HCT116 (cell line): Measurements from ENCODE around the gene CTBP2. TPM values are rescaled to one million over a fixed set of nuclear protein-coding genes. Genes with fewer than 3 reads are reported as not detected.

Experiments used
- ATAC-seq: fragments of 200-7000 bp; cut with Tn5 transposase; 2 replicates; pipeline ENCODE4 v1.9.1; 2020; ENCODE audit warnings: mild to moderate bottlenecking, moderate library complexity
- BruUV-seq: library from RNA; stranded (reverse); fragments of 400-500 nt; replicated peaks from 2 replicates; lab custom pipeline; 2021; lab: Mats Ljungman, UMichigan
- CTCF ChIA-PET: fragments of 300-600 bp; sonication (Branson Sonifier 250); formaldehyde crosslinking; loops from one replicate; lab custom pipeline; 2021; ENCODE audit warnings: antibody characterized with exemption; lab: Charles Lee
- POLR2A ChIA-PET: fragments of 300-600, 350-600 bp; sonication (Branson Sonifier 250); formaldehyde crosslinking; loops from one replicate; lab custom pipeline; 2021; ENCODE audit warnings: antibody characterized with exemption; lab: Charles Lee
- RAD21 ChIA-PET, 2 experiments: fragments of 300-600 bp; sonication (Branson Sonifier 250); formaldehyde crosslinking; loops; one replicate each; lab custom pipeline; 2023; ENCODE audit warnings: low total read pairs in 2 of 2; ENCODE audit not compliant: uncharacterized antibody in 2 of 2, unreplicated experiment in 2 of 2, low non-redundant PET in 1 of 2; lab: Charles Lee
- DNase-seq: peaks from one replicate; pipeline ENCODE4 v3.0.0-alpha.2; 2010; ENCODE audit warnings: low read depth, low spot score
- H2AFZ ChIP-seq: fragments of 200-600 bp; shearing (Covaris generic), sonication (generic); 2 replicates; pipeline ENCODE4 v1.6.1; 2017; ENCODE audit warnings: low read depth, mixed run types, mixed read lengths, antibody characterized with exemption, low read length; ENCODE audit not compliant: poor library complexity, severe bottlenecking
- H3K27ac ChIP-seq: 2 replicates; pipeline ENCODE4 v1.5.1; 2012; ENCODE audit warnings: low read depth, low read length
- H3K27me3 ChIP-seq: fragments of 200-600 bp; sonication (generic); 2 replicates; pipeline ENCODE4 v1.6.1; 2016; ENCODE audit warnings: mixed run types, low read length, mixed read lengths; ENCODE audit not compliant: insufficient read depth
- H3K36me3 ChIP-seq, 2 experiments: fragments of 200-500 bp in 1 of 2; fragments of 200-600 bp in 1 of 2; sonication (Bioruptor generic) in 1 of 2; sonication (generic) in 1 of 2; 2 replicates each; pipeline versions ENCODE4 v1.5.1 to v1.6.1; 2014 to 2016; ENCODE audit warnings: low read length in 2 of 2, inconsistent platforms in 1 of 2, mixed read lengths in 1 of 2, mixed run types in 1 of 2; ENCODE audit not compliant: insufficient read depth in 2 of 2, control insufficient read depth in 1 of 2
- H3K4me1 ChIP-seq, 2 experiments: fragments of 200-600 bp in 1 of 2; sonication (generic) in 1 of 2; 2 replicates each; pipeline versions ENCODE4 v1.5.1 to v1.6.1; 2012 to 2017; ENCODE audit warnings: low read length in 2 of 2, inconsistent platforms in 1 of 2, mild to moderate bottlenecking in 1 of 2, mixed read lengths in 1 of 2, mixed run types in 1 of 2, moderate library complexity in 1 of 2; ENCODE audit not compliant: insufficient read depth in 2 of 2, control insufficient read depth in 1 of 2
- H3K4me2 ChIP-seq: fragments of 200-600 bp; sonication (generic); 2 replicates; pipeline ENCODE4 v1.6.1; 2017; ENCODE audit warnings: mixed run types, low read length, mixed read lengths
- H3K4me3 ChIP-seq, 2 experiments: fragments of 200-600 bp in 1 of 2; sonication (generic) in 1 of 2; replicated peaks in 1 of 2; 2 replicates each; pipeline ENCODE4 v1.5.1; 2011 to 2016; ENCODE audit warnings: low read length in 2 of 2, control low read depth in 1 of 2, low read depth in 1 of 2, mild to moderate bottlenecking in 1 of 2, mixed read lengths in 1 of 2, mixed run types in 1 of 2
- H3K79me2 ChIP-seq: fragments of 200-600 bp; sonication (generic); 2 replicates; pipeline ENCODE4 v1.6.1; 2017; ENCODE audit warnings: mild to moderate bottlenecking, mixed run types, low read length, moderate library complexity, mixed read lengths; ENCODE audit not compliant: insufficient read depth
- H3K9ac ChIP-seq: fragments of 200-600 bp; sonication (generic); 2 replicates; pipeline ENCODE4 v1.6.1; 2016; ENCODE audit warnings: low read length, mixed read lengths
- H3K9me2 ChIP-seq: fragments of 200-600 bp; sonication (generic), shearing (Covaris generic); 2 replicates; pipeline ENCODE4 v1.6.1; 2017; ENCODE audit warnings: mixed run types, mild to moderate bottlenecking, moderate library complexity; ENCODE audit not compliant: insufficient read depth
- H3K9me3 ChIP-seq, 2 experiments: fragments of 200-500 bp in 1 of 2; fragments of 200-600 bp in 1 of 2; sonication (Bioruptor generic) in 1 of 2; sonication (generic) in 1 of 2; 2 replicates each; pipeline ENCODE4 v1.6.1; 2014 to 2017; ENCODE audit warnings: low read length in 2 of 2, mixed read lengths in 2 of 2, inconsistent platforms in 1 of 2, low read depth in 1 of 2, mild to moderate bottlenecking in 1 of 2, mixed run types in 1 of 2, moderate library complexity in 1 of 2; ENCODE audit not compliant: control insufficient read depth in 1 of 2, insufficient read depth in 1 of 2
- H4K20me1 ChIP-seq: fragments of 200-600 bp; sonication (generic), shearing (Covaris generic); 2 replicates; pipeline ENCODE4 v1.6.1; 2017; ENCODE audit warnings: mixed run types, mild to moderate bottlenecking, moderate library complexity; ENCODE audit not compliant: insufficient read depth
- ATF3 ChIP-seq: IDR thresholded peaks from 2 replicates; pipeline ENCODE4 v1.6.1; 2012
- CBX3 ChIP-seq: IDR thresholded peaks from 2 replicates; pipeline ENCODE4 v1.6.1; 2012; ENCODE audit warnings: low read depth
- CEBPB ChIP-seq: IDR thresholded peaks from 2 replicates; pipeline ENCODE4 v1.6.1; 2012; ENCODE audit warnings: low read depth
- EGR1 ChIP-seq: IDR thresholded peaks from 2 replicates; pipeline ENCODE4 v1.6.1; 2012; ENCODE audit warnings: low read depth
- ELF1 ChIP-seq: IDR thresholded peaks from 2 replicates; pipeline ENCODE4 v1.6.1; 2012; ENCODE audit warnings: low read depth, borderline replicate concordance
- FOSL1 ChIP-seq: IDR thresholded peaks from 2 replicates; pipeline ENCODE4 v1.6.1; 2012; ENCODE audit warnings: low read depth
- JUND ChIP-seq: IDR thresholded peaks from 2 replicates; pipeline ENCODE4 v1.6.1; 2012
- POLR2A ChIP-seq: IDR thresholded peaks from 2 replicates; pipeline ENCODE4 v1.7.0; 2011; ENCODE audit warnings: borderline replicate concordance; ENCODE audit not compliant: insufficient read depth, insufficient read length; ENCODE audit errors: extremely low read depth
- POLR2AphosphoS5 ChIP-seq: IDR thresholded peaks from 2 replicates; pipeline ENCODE4 v1.6.1; 2011; ENCODE audit warnings: mild to moderate bottlenecking, low read depth, low read length, moderate library complexity
- RAD21 ChIP-seq: IDR thresholded peaks from 2 replicates; pipeline ENCODE4 v1.6.1; 2012; ENCODE audit warnings: low read depth, mild to moderate bottlenecking
- SP1 ChIP-seq: IDR thresholded peaks from 2 replicates; pipeline ENCODE4 v1.6.1; 2012; ENCODE audit warnings: low read depth
- SRF ChIP-seq: IDR thresholded peaks from 2 replicates; pipeline ENCODE4 v1.6.1; 2012; ENCODE audit warnings: low read depth
- ZNF274 ChIP-seq: fragments of 200-500 bp; sonication (Bioruptor generic); IDR thresholded peaks from 2 replicates; pipeline ENCODE4 v1.6.1; 2014; ENCODE audit warnings: mild to moderate bottlenecking, low read depth, low read length, inconsistent platforms
- intact Hi-C: fragments of 100-400 bp; cut with micrococcal nuclease; formaldehyde crosslinking; loops from 2 replicates; pipeline ENCODE4 v1.10.0; 2022
- total RNA-seq: library from RNA; stranded (reverse); gene quantifications from one replicate; pipeline ENCODE4 v1.2.1, GENCODE V29; 2021; ENCODE audit not compliant: unreplicated experiment
- TF ChIP-seq, protein P1 (sequence below), 3 experiments: fragments of 200-600 bp in 1 of 3; sonication (generic) in 1 of 3; IDR thresholded peaks in 2 of 3; conservative IDR thresholded peaks in 1 of 3; 2 replicates each; pipeline ENCODE4 v1.5.1; 2012 to 2017; ENCODE audit warnings: low read depth in 2 of 3, low read length in 2 of 3, antibody characterized with exemption in 1 of 3, borderline replicate concordance in 1 of 3, control low read depth in 1 of 3, mild to moderate bottlenecking in 1 of 3, mixed read lengths in 1 of 3, mixed run types in 1 of 3, moderate library complexity in 1 of 3; ENCODE audit not compliant: insufficient read depth in 1 of 3

CTBP2 gene
- total RNA-seq, 1 experiment from 2014 or later, result 144 TPM

DNA sequence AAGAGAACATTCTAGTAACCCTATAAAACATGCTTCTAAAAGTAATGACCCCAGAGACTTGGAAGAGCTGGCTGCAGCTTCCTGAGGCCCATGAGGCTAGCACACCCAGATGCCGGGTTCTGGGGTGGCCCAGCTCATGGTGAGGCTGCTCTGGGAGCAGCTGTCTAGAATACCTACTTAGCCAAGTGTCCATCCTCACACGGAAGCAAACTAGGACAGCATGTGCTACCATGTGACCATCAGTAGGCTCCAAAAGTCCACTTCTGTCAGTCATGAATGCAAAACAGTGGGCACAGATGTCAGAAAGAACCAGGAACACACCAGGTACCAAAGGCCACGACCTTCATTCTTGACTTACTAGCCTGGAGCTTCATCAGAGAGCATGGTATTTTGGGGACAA lies 32.4 kb downstream of the CTBP2 start (continued):
- no peak for TF ChIP-seq ZNF274
- no peak for TF ChIP-seq SP1

- Histone ChIP-seq H3K9ac (no peak overlapping the region), H3K27ac (no peak overlapping the region)
These were observed 33.3 kb downstream of the CTBP2 start for GRCh38 chr10:125127110-125127509.

More at GRCh38 chr10:125127110-125127509, 33.3 kb downstream of the CTBP2 start:
- Histone ChIP-seq H3K4me1 (peaks cover 40 to 69% of the 10 kb centered on the region in 2 experiments), H3K9me2 (no peaks in the 10 kb centered on the region), H3K36me3 (peaks cover 0 to 14% of the 10 kb centered on the region in 2 experiments; a peak in 1 of 4 replicates), H3K9me3 (no peaks in the 10 kb centered on the region), H2AFZ (no peak overlapping the region), H4K20me1 (peaks cover 5% of the 10 kb centered on the region; the same call in 1 of the 2 replicates), H3K79me2 (peaks cover 98% of the 10 kb centered on the region), H3K27me3 (no peaks in the 10 kb centered on the region), H3K4me3 (no peak overlapping the region), H3K4me2 (no peak overlapping the region)
- RAD21 ChIA-PET, result no interaction called here
- CTCF ChIA-PET, result no interaction called here
- POLR2A ChIA-PET, result no interaction called here
- TF ChIP-seq CEBPB (no peak), ATF3 (no peak), FOSL1 (no peak), SRF (no peak), RAD21 (no peak), CBX3 (no peak), JUND (no peak), SP1 (no peak), EGR1 (no peak), POLR2A (no peak), POLR2AphosphoS5 (no peak), ELF1 (no peak)
- TF ChIP-seq, protein P1, sequence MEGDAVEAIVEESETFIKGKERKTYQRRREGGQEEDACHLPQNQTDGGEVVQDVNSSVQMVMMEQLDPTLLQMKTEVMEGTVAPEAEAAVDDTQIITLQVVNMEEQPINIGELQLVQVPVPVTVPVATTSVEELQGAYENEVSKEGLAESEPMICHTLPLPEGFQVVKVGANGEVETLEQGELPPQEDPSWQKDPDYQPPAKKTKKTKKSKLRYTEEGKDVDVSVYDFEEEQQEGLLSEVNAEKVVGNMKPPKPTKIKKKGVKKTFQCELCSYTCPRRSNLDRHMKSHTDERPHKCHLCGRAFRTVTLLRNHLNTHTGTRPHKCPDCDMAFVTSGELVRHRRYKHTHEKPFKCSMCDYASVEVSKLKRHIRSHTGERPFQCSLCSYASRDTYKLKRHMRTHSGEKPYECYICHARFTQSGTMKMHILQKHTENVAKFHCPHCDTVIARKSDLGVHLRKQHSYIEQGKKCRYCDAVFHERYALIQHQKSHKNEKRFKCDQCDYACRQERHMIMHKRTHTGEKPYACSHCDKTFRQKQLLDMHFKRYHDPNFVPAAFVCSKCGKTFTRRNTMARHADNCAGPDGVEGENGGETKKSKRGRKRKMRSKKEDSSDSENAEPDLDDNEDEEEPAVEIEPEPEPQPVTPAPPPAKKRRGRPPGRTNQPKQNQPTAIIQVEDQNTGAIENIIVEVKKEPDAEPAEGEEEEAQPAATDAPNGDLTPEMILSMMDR (IDR thresholded peaks at IDR 0.05 in 2 of 3, conservative IDR thresholded peaks at IDR 0.05 in 1 of 3; ENCODE audit: borderline replicate concordance in 1 of 3, insufficient read depth in 1 of 3, low read depth in 2 of 3, low read length in 2 of 3), result no peak
- no peak for ATAC-seq
- no TSS peak for BruUV-seq
- no peak for DNase-seq
- intact Hi-C loops, result no loop called here
